ENCODE data around the gene HOPX.

DNA sequence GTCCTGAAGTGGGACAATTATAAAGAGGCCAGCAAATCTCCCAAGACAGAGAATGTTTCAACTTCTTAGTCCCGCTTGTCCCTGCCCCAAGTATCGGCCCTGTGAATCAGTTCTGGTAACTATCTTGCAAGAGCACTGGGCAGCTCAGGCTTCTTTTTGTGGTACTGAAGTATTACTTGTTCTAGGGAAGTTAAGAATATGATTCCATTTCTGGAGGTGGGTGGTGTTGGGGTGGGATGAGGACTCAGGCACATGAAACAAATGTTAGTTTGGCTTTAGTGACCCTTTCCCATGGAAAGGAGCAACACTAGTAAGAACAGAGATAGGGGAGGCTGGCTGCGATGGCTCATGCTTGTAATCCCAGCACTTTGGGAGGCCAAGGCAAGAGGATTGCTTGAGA lies 28.9 kb downstream of the HOPX start:
- TF ChIP-seq, protein P1, sequence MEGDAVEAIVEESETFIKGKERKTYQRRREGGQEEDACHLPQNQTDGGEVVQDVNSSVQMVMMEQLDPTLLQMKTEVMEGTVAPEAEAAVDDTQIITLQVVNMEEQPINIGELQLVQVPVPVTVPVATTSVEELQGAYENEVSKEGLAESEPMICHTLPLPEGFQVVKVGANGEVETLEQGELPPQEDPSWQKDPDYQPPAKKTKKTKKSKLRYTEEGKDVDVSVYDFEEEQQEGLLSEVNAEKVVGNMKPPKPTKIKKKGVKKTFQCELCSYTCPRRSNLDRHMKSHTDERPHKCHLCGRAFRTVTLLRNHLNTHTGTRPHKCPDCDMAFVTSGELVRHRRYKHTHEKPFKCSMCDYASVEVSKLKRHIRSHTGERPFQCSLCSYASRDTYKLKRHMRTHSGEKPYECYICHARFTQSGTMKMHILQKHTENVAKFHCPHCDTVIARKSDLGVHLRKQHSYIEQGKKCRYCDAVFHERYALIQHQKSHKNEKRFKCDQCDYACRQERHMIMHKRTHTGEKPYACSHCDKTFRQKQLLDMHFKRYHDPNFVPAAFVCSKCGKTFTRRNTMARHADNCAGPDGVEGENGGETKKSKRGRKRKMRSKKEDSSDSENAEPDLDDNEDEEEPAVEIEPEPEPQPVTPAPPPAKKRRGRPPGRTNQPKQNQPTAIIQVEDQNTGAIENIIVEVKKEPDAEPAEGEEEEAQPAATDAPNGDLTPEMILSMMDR (IDR thresholded peaks at IDR 0.05 in 8 of 11, conservative IDR thresholded peaks at IDR 0.05 in 3 of 11) = no peak
- TF ChIP-seq POLR2A (IDR thresholded peaks at IDR 0.05) (no peak), POLR2AphosphoS5 (IDR thresholded peaks at IDR 0.05) (no peak)

All from spleen (tissue), 7 donors.